Activated CD8-positive, alpha-beta memory T cell treated with anti-CD3 and anti-CD28 coated beads, Interleukin-2, amount 10 ng/mL, durations not matched to agents 7 days and 5 days (primary cell): ENCODE measurements around the gene ACADSB. TPM values are rescaled to one million over a fixed set of nuclear protein-coding genes. Genes with fewer than 3 reads are reported as not detected.

Experiments used
- ATAC-seq: fragments of 150-1000 bp; cut with Tn5 transposase; one replicate; pipeline ENCODE4 v1.10.0; 2021; ENCODE audit warnings: moderate library complexity
- CTCF ChIA-PET: fragments of 350-600 bp; sonication (Branson Sonifier 250); formaldehyde crosslinking; loops from one replicate; lab custom pipeline; 2021; ENCODE audit warnings: antibody characterized with exemption; lab: Charles Lee
- DNase-seq: peaks from one replicate; pipeline ENCODE4 v3.0.0-alpha.2; 2020
- H3K27ac Mint-ChIP-seq: one replicate; pipeline ENCODE4 v1.8.0; 2021; ENCODE audit warnings: mild to moderate bottlenecking, mixed read lengths
- H3K27me3 Mint-ChIP-seq: one replicate; pipeline ENCODE4 v1.8.0; 2021; ENCODE audit warnings: mixed read lengths
- H3K36me3 Mint-ChIP-seq: one replicate; pipeline ENCODE4 v1.8.0; 2021; ENCODE audit warnings: mild to moderate bottlenecking, mixed read lengths
- H3K4me1 Mint-ChIP-seq: one replicate; pipeline ENCODE4 v1.8.0; 2021; ENCODE audit warnings: mixed read lengths
- H3K4me3 Mint-ChIP-seq: one replicate; pipeline ENCODE4 v1.8.0; 2021; ENCODE audit warnings: mild to moderate bottlenecking, moderate library complexity, mixed read lengths
- H3K9me3 Mint-ChIP-seq: one replicate; pipeline ENCODE4 v1.8.0; 2022; ENCODE audit warnings: low read depth, mixed read lengths
- total RNA-seq, 2 experiments: library from RNA; stranded (reverse); gene quantifications; one replicate each; pipeline ENCODE4 v1.2.3, GENCODE V29; 2021

Gene ACADSB
- total RNA-seq, 2 experiments from 2014 or later = 17.4 to 20.6 TPM

DNA sequence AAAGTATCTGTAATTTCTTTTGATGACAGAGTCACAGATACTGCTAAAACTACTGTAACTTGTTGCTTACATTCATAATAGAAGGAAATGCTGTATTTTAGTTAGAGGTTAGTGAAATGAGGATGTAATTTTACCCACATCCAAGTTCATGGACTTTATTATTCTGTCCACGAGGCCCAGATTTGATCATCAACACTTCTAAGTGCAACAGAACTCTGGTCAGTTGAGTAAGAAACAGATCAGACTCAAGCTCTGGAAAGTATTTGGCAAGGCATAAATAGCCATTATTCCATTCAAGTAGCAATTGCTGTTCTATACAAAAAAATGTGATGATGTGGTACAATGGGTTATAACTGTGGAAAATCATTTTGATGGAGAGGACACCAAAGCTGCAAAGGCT, 22.3 kb downstream of the ACADSB start:
- CTCF ChIA-PET = interaction anchor here (2.0 kb wide), 1 partner anchor 9 kb away, joined by 5 read pairs; no protein-coding TSS in a partner anchor
- H3K4me3 Mint-ChIP-seq = no peak overlapping the region
- ATAC-seq (no peak), DNase-seq (no peak)
- H3K27ac Mint-ChIP-seq = no peak overlapping the region
- no peaks in the 10 kb centered on the region for H3K9me3 Mint-ChIP-seq
- H3K36me3 Mint-ChIP-seq = peaks cover 5% of the 10 kb centered on the region
- H3K4me1 Mint-ChIP-seq = no peaks in the 10 kb centered on the region
- H3K27me3 Mint-ChIP-seq = no peaks in the 10 kb centered on the region

DNA sequence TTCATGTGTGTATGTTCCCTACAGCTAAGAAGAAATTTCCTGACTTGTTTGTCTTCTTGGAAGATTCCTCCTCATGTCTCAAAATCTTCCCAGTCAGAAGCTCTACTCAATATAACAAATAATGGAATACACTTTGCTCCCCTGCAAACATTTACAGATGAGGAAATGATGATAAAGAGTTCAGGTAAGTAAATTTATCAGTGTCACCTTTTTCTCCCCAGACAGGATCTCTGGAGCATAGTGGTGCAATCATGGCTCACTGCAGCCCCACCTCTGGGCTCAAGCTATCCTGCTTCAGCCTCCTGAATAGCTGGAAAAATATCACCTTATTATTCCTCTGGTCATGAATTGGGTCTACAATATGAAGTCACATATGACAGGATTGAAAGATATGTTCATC, 25.5 kb downstream of the ACADSB start:
- Mint-ChIP-seq H3K36me3 (peaks cover 6% of the 10 kb centered on the region), H3K9me3 (no peaks in the 10 kb centered on the region), H3K4me1 (peaks cover 7% of the 10 kb centered on the region), H3K27ac (no peak overlapping the region), H3K4me3 (no peak overlapping the region), H3K27me3 (no peaks in the 10 kb centered on the region)
- DNase-seq = no peak
- CTCF ChIA-PET = interaction anchor here (1.7 kb wide), 1 partner anchor 9 kb away, joined by 5 read pairs; no protein-coding TSS in a partner anchor
- ATAC-seq = no peak

DNA sequence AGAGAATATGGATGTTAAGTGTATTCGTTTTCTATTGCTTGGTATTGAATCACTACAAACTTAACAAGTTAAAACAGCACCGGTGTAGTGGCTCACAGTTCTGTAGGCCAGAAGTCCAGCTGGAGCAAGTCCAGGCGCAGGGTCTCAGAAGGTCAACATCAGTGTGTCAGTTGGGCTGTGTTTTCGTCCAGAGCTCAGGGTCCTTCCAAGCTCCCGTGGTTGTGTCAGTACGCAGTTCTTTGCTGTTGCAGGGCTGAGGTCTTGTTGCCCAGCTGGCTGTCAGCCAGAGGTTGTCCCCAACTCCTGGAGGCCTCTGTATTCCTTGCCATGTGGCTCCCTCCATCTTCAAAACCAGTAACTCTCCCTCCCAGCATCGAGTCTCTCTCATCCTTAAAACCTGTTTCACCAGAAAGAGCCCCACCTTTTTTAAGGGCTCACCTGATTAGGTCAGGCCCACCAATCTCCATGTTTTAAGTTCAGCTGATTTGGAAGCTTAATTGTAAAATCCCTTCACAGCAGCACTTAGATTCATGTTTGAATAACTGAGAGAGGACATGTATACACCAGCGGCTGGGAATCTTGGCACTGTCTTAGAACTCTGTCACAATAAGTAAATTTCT, 26.8 kb downstream of the ACADSB start:
- CTCF ChIA-PET = interaction anchor here (1.2 kb wide), 1 partner anchor 14 kb away, joined by 3 read pairs; no protein-coding TSS in a partner anchor
- peaks cover 6% of the 10 kb centered on the region for H3K36me3 Mint-ChIP-seq

DNA sequence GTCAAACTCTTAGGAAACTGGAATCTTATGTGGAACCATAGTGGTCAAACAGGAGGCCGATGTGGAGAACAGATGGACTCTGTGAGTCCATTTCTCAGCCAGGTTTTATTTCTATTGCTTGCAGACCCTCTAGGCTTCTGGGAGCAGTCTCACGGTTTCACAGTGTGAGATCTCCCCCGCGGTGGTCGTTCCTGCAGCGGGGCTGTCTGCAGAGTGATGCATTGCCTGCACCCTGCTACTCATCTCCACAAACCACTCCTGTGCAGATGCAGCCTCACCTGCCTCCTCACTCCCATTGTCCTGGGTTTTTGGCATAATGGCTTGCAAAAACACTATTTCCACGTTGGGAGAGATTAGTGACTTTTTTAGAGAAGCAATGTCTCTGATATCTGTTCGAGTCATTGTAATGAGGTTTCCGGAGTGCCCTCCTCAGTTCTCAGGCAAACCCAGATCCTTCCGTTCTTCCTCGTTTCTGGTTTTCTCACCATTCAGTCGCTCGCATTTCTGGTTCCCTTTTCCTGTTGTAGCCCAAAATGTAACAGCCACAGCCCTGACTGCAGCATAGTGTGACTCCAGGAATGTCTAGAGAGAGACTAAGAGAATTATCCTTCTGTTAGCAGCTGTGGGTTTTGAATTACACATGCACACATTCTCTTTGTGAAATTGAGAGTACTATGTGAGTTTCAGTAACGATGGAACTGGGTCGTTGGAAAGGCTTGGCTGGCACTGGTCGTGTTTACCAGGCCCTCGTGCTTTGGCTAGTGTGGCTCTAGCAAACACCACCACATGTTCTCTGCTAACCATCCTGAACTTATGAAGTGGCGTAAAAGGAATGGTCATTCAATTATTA, 30.2 kb downstream of the ACADSB start:
- no peak for ATAC-seq
- no peaks in the 10 kb centered on the region for H3K9me3 Mint-ChIP-seq
- peaks cover 6% of the 10 kb centered on the region for H3K36me3 Mint-ChIP-seq
- no peak for DNase-seq
- H3K4me3 Mint-ChIP-seq = no peak overlapping the region
- H3K27me3 Mint-ChIP-seq = no peaks in the 10 kb centered on the region
- no peak overlapping the region for H3K27ac Mint-ChIP-seq
- H3K4me1 Mint-ChIP-seq = peaks cover 8% of the 10 kb centered on the region
- CTCF ChIA-PET = no interaction called here

More for the DNA sequence above, 26.8 kb downstream of the ACADSB start:
- peaks cover 8% of the 10 kb centered on the region for H3K4me1 Mint-ChIP-seq
- no peaks in the 10 kb centered on the region for H3K27me3 Mint-ChIP-seq
- no peak for DNase-seq
- ATAC-seq = no peak
- H3K9me3 Mint-ChIP-seq = no peaks in the 10 kb centered on the region
- no peak overlapping the region for H3K27ac Mint-ChIP-seq
- H3K4me3 Mint-ChIP-seq = no peak overlapping the region

DNA sequence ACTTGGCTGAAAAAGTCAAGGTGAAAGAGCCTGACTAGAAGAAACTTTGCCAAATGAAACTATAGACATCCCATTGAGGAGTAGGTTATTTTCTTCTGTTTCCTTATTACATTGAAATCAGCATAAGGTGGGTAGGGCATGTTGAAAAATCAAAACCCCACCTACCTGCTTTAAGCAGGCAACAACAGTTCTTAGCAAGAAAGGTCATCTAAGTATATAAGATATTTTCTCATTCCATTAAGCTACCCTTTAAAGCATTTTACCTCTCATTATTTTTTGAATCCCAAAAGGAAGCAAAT, 30.8 kb downstream of the ACADSB start:
- no peak overlapping the region for H3K27ac Mint-ChIP-seq
- CTCF ChIA-PET = no interaction called here
- no peaks in the 10 kb centered on the region for H3K27me3 Mint-ChIP-seq
- H3K9me3 Mint-ChIP-seq = no peaks in the 10 kb centered on the region
- peaks cover 8% of the 10 kb centered on the region for H3K4me1 Mint-ChIP-seq
- DNase-seq (no peak), ATAC-seq (no peak)
- no peak overlapping the region for H3K4me3 Mint-ChIP-seq
- H3K36me3 Mint-ChIP-seq = peaks cover 6% of the 10 kb centered on the region

DNA sequence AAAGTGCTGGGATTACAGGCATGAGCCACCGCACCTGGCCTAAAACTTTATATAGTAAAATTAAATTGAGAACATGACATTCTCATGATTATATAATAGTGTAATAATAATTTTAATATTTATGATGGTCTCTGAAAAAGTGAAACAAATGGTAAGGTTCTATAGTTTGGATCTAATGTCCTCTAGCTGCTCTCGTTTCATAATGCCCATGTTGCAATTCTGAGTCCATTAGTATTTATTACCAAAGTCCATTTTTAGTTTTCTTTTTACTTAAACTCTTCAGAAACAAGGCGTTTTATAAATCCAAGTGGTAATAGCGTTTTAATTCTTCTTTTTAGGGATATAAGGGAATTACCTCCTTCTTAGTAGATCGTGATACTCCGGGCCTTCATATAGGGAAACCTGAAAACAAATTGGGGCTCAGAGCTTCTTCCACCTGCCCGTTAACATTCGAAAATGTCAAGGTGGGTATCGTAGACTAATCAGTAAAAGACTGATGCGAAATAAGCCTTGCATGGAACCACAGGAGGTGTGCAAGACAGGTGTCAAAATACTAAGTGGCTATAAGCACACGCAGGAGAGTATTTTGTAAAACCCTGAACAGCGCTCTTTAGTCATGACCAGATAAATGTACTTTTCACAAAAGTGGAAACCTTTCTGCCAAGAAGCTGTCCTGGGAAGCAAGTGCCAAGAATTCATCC, 34.1 kb downstream of the ACADSB start:
- DNase-seq (no peak), ATAC-seq (peak; percentile 33)
- Mint-ChIP-seq H3K27me3 (no peaks in the 10 kb centered on the region), H3K36me3 (no peaks in the 10 kb centered on the region), H3K9me3 (no peaks in the 10 kb centered on the region), H3K4me3 (no peak overlapping the region), H3K4me1 (peaks cover 11% of the 10 kb centered on the region), H3K27ac (no peak overlapping the region)
- CTCF ChIA-PET = interaction anchor here (0.5 to 2.6 kb wide), 15 partner anchors 8 to 517 kb away, joined by 3 to 8 read pairs (median 3); no protein-coding TSS in a partner anchor

DNA sequence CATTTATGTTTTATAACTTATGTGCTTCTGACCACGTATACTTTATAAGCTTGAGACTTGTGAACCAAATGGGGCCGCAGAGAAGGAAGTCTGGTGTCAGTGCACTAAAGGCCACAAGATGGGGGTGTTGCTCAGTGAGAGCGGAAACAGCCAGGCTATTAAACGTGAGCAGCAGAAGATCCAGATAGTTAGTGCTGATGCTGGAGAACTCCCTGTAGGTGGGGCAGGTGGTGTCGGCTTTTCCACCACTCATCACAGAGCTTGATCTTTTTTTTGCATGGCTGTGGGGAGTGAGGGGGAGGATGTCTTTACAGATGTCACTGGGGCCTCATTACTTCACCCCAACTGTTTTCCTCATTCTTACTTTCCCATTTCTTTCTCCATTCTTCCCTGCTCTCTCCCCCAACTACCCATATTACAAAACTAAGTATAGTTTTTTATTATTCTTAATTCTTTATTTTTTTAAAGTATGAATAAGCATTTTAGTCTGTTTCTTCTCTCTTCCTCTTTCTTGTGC, 34.7 kb downstream of the ACADSB start:
- Mint-ChIP-seq H3K4me1 (peaks cover 11% of the 10 kb centered on the region), H3K27ac (no peak overlapping the region), H3K4me3 (no peak overlapping the region), H3K27me3 (no peaks in the 10 kb centered on the region), H3K9me3 (no peaks in the 10 kb centered on the region), H3K36me3 (no peaks in the 10 kb centered on the region)
- CTCF ChIA-PET = interaction anchor here (0.6 to 2.6 kb wide), 14 partner anchors 10 to 517 kb away, joined by 3 to 8 read pairs (median 4); no protein-coding TSS in a partner anchor
- peak; percentile 63 for DNase-seq
- ATAC-seq = peak; percentile 83

DNA sequence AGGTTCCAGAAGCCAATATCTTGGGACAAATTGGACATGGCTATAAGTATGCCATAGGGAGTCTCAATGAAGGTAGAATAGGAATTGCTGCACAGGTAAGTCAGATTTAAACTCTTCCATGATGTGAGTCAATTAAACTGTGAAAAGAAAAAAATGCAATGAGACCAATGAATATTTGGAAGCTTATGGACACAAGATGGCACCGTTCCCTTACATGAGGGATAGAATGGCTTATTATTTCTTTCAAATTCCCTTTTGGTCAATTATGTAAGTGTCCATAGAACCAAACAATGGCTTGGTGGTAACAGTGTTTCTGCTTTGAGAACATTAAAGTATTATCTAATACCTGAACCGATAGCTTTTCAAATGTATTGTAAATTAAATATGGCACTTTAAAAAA, 35.6 kb downstream of the ACADSB start:
- CTCF ChIA-PET = interaction anchor here (0.7 to 2.6 kb wide), 6 partner anchors 11 to 512 kb away, joined by 3 to 8 read pairs (median 3); no protein-coding TSS in a partner anchor
- Mint-ChIP-seq H3K4me1 (peaks cover 3% of the 10 kb centered on the region), H3K36me3 (no peaks in the 10 kb centered on the region), H3K4me3 (no peak overlapping the region), H3K27ac (no peak overlapping the region), H3K27me3 (no peaks in the 10 kb centered on the region), H3K9me3 (no peaks in the 10 kb centered on the region)
- DNase-seq (no peak), ATAC-seq (no peak)

DNA sequence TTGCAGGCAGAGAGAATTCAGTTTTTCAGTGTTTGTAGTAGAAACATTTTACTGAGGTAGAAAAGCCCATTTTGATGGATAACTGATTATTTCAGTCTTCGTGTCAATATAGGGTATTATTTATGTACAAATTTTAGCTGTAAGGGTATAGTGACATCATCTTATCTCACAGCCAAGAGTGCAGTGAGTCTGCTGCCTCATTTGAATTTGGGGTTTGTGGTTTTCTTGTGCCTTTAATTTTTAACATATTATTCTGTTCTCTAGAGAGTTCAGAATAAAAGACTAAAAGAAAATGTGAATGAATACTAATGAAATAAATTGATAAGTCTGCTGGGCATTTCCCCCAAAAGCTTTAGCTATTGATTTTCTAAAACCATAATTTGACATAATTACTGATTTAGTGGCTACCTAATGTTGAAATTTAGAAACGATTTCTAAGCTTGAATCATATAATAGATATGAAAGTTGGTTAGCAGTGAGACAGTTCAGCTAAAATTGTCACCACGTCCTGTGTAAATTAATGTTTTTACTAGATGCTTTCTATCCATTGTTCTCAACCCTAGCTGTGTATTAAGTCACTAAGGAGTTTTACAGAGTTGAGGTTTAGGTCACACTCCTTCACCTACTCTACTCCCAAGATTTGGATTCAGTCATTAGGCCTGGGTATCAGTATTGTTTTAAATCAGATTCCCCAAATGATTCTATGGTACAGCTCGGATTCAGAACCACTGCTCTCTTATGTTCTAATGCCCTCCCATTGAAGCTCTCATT, 37.3 kb downstream of the ACADSB start:
- no peak overlapping the region for H3K27ac Mint-ChIP-seq
- ATAC-seq (no peak), DNase-seq (no peak)
- no peak overlapping the region for H3K4me3 Mint-ChIP-seq
- CTCF ChIA-PET = interaction anchor here (1.4 to 1.5 kb wide), 3 partner anchors 14 to 37 kb away, joined by 3 to 5 read pairs (median 3); partner anchors contain the start of genes ACADSB and IKZF5
- no peaks in the 10 kb centered on the region for H3K9me3 Mint-ChIP-seq
- H3K4me1 Mint-ChIP-seq = peaks cover 3% of the 10 kb centered on the region
- no peaks in the 10 kb centered on the region for H3K27me3 Mint-ChIP-seq
- H3K36me3 Mint-ChIP-seq = peaks cover 2% of the 10 kb centered on the region

DNA sequence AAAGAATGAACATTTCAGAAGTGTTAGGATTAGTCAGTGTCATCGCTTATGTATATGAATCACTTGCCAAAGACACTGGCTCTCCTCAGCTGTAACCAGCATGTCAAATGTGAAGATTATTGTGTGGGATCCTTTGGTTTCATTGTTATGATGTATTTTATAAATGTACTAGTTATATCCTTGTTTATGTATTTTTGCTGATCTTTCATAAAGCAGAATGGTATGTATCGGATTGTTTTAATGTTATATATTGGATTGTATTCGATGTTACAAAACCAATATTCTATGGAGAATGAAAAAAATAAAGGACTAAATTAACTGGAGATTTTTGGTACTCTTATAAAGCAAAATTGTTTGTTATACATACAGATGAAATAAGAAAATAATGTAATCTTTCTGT, 49.2 kb downstream of the ACADSB start:
- Mint-ChIP-seq H3K4me3 (no peak overlapping the region), H3K9me3 (no peaks in the 10 kb centered on the region), H3K27me3 (peaks cover 6% of the 10 kb centered on the region), H3K27ac (no peak overlapping the region), H3K36me3 (peaks cover 4% of the 10 kb centered on the region), H3K4me1 (no peaks in the 10 kb centered on the region)
- DNase-seq (no peak), ATAC-seq (no peak)
- CTCF ChIA-PET = no interaction called here

DNA sequence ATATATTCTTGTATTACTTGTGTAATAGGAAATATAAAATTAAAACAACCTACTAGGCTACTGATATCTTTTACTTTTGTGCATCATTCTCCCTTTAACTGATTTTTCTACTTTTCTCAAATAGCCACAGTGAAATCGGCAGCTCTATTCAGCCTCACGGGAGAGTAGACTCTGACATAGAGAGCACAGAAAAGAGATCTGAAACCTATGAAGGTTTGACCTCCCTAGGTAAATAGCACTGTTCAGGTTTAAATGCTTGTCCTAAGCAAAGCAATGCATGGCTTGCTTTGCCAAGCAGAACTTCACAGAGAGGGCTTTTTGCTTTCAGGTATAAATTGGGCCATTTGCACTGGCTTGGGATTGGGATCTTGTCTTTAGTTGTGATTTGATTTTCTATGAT, 53.1 kb downstream of the ACADSB start:
- Mint-ChIP-seq H3K36me3 (no peaks in the 10 kb centered on the region), H3K27me3 (peaks cover 20% of the 10 kb centered on the region), H3K27ac (no peak overlapping the region), H3K9me3 (no peaks in the 10 kb centered on the region), H3K4me3 (no peak overlapping the region), H3K4me1 (no peaks in the 10 kb centered on the region)
- DNase-seq (no peak), ATAC-seq (no peak)
- CTCF ChIA-PET = no interaction called here

DNA sequence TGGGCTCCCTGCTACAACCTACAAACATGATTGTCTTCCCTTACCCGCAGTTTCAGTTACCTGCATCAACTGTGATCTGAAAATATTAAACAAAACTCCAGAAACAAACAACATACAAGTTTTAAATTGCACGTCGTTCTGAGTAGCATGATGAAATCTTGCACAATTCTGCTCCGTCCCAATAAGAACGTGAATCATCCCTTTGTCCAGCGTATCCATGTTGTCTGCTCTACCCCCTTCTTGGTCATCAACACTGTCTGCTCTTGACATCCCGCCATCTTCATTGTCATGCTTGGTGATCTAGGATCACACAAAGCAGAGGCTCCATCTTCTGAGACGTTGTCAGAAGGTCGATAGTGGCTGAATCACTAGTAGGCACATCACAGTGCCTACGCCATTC, 53.9 kb downstream of the ACADSB start:
- no peak overlapping the region for H3K4me3 Mint-ChIP-seq
- H3K27me3 Mint-ChIP-seq = peaks cover 20% of the 10 kb centered on the region
- H3K36me3 Mint-ChIP-seq = no peaks in the 10 kb centered on the region
- no peaks in the 10 kb centered on the region for H3K9me3 Mint-ChIP-seq
- DNase-seq = no peak
- CTCF ChIA-PET = no interaction called here
- no peak overlapping the region for H3K27ac Mint-ChIP-seq
- ATAC-seq = no peak
- H3K4me1 Mint-ChIP-seq = no peaks in the 10 kb centered on the region
